ENCODE results near the gene MAGI1. TPM values are rescaled to one million over a fixed set of nuclear protein-coding genes. Genes with fewer than 3 reads are reported as not detected.
A peak's percentile ranks its signal among the peaks of the same experiment; 100 is the strongest.

Gene MAGI1
- total and polyA plus RNA-seq, 5 donors: 15.8 to 38.3 (median 32.8) TPM

DNA sequence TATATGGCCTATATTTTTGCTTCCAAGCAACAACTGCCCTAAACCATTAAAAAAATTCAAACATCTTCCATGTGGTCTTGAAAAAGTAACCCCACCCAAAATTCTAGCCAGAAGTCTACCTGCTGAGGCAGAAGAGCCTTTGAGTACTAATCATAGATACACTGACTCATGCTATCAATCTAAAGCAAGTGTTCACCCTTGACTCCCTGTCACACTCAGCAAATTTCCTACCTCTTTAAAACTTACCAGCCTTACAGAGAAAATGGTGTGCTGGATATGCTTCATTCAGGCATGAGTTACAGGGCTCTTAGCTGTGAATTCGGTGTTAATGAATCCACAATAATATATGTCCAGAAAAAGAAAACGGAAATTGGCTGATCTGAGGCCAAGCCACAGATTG, 373.8 kb downstream of the MAGI1 start:
- ATAC-seq (no peak), DNase-seq (no peak)
- 89% methylated on average over 2 of the region's 2 CpGs for WGBS
- Histone ChIP-seq H3K27ac (ENCODE audit: low read length) (no peak overlapping the region), H3K27me3 (ENCODE audit: control insufficient read depth, insufficient read depth) (no peaks in the 10 kb centered on the region), H3K4me3 (ENCODE audit: low read length) (no peak overlapping the region), H3K4me1 (ENCODE audit: control insufficient read depth, insufficient read depth, low read length) (peaks cover 3% of the 10 kb centered on the region), H3K9me3 (ENCODE audit: control insufficient read depth, low read length) (no peaks in the 10 kb centered on the region)
- intact Hi-C loops (cut with DNase I): no loop called here

DNA sequence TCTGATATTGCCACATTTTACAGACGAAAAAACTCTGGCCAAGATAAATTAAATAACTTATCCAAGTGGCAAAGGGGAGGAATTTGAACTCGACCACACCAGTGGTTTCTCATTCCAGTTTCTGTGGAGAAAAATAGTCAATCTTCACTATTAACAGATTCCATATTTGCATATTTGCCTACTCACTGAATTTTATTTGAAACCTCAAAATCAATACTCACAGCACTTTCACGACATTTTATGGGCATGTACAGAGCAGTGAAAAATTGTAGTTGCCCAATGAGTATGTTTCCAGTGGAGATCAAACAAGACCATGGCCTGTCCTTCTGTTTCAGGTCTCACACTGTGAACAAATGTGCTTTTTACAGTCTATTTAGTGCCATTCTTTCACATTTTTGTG, 374.3 kb downstream of the MAGI1 start:
- intact Hi-C loops (cut with DNase I): no loop called here
- no peak overlapping the region for H3K4me3 ChIP-seq (ENCODE audit: low read length)
- WGBS: 66% methylated on average over 3 of the region's 3 CpGs
- DNase-seq: no peak
- H3K9me3 ChIP-seq (ENCODE audit: control insufficient read depth, low read length): no peaks in the 10 kb centered on the region
- H3K4me1 ChIP-seq (ENCODE audit: control insufficient read depth, insufficient read depth, low read length): peaks cover 3% of the 10 kb centered on the region
- H3K27ac ChIP-seq (ENCODE audit: low read length): no peak overlapping the region
- H3K27me3 ChIP-seq (ENCODE audit: control insufficient read depth, insufficient read depth): no peaks in the 10 kb centered on the region
- ATAC-seq: no peak

DNA sequence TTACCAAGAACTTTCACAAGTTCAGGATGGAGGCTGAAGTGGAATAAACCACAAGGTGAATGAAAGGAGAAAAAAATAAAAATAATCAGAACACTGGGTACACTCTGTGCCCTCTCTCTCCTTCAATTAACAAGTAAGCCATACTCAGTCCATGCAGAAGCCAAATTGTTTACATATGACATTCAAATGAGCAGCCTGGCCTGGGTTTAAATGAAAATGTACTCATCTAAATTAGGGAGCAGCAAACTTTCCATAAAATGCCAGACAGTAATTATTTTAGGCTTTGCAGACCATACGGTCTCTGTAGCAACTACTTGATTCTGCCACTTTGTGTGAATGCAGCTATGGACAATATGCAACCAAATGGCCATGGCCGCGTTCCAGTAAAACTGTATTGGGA, 376.6 kb downstream of the MAGI1 start:
- Histone ChIP-seq H3K27ac (ENCODE audit: low read length) (no peak overlapping the region), H3K4me3 (ENCODE audit: low read length) (no peak overlapping the region), H3K9me3 (ENCODE audit: control insufficient read depth, low read length) (no peaks in the 10 kb centered on the region), H3K27me3 (ENCODE audit: control insufficient read depth, insufficient read depth) (no peaks in the 10 kb centered on the region), H3K4me1 (ENCODE audit: control insufficient read depth, insufficient read depth, low read length) (peaks cover 3% of the 10 kb centered on the region)
- DNase-seq (no peak), ATAC-seq (no peak)
- WGBS: 92% methylated on average over 3 of the region's 3 CpGs
- intact Hi-C loops (cut with DNase I): no loop called here

DNA sequence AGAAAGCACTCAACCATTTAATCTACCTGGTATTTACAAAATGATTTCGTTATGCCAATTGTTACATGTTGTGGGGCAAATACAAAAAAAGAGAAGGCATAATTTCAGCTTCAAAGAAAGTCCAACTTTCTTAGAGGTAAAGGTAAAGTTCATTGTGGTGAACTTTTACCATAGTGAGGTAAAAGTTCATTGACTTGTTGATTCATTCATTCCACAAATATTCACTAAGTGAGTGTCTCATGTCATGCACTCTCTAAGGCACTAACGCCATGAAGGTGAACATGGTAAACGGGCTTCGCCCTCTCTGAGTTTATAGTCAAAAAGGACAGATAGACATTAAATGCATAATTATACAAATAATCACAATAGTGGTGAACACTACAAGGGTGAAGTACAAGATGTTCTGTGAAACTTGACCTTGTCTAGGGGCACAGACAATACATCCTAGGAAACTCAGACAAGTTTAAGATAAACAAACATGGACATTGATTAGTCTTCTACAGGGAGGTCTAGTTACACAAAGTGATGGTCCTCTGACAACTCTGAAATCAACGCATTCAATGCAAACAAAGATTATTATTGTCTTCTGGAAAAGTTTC, 378.6 kb downstream of the MAGI1 start:
- H3K4me3 ChIP-seq (ENCODE audit: low read length): no peak overlapping the region
- intact Hi-C loops (cut with DNase I): no loop called here
- no peak overlapping the region for H3K27ac ChIP-seq (ENCODE audit: low read length)
- ATAC-seq: no peak
- no peaks in the 10 kb centered on the region for H3K9me3 ChIP-seq (ENCODE audit: control insufficient read depth, low read length)
- no peaks in the 10 kb centered on the region for H3K27me3 ChIP-seq (ENCODE audit: control insufficient read depth, insufficient read depth)
- peaks cover 1% of the 10 kb centered on the region for H3K4me1 ChIP-seq (ENCODE audit: control insufficient read depth, insufficient read depth, low read length)
- DNase-seq: no peak
- WGBS: 95% methylated on average over 5 of the region's 5 CpGs

DNA sequence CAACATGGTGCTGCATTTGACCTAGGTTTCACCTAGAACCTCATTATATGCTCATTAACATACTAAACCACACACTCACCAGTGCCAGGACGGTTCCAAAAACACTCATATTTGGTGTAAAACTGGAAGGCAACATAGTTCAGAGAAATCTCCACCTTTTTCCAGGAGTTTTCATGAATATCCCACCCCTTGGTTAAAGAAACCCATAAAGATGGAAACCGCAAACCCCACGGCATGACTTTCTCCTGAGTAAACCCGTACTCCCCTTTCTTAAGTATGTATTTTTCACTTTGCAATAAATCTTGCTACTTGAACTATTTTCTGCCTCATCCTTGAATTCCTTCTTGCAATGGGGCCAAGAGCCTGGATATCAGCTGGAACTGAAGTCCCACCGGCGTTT, 379.3 kb downstream of the MAGI1 start:
- ATAC-seq (no peak), DNase-seq (no peak)
- Histone ChIP-seq H3K9me3 (ENCODE audit: control insufficient read depth, low read length) (no peaks in the 10 kb centered on the region), H3K27ac (ENCODE audit: low read length) (no peak overlapping the region), H3K4me1 (ENCODE audit: control insufficient read depth, insufficient read depth, low read length) (no peaks in the 10 kb centered on the region), H3K4me3 (ENCODE audit: low read length) (no peak overlapping the region), H3K27me3 (ENCODE audit: control insufficient read depth, insufficient read depth) (no peaks in the 10 kb centered on the region)
- WGBS: 86% methylated on average over 6 of the region's 6 CpGs
- intact Hi-C loops (cut with DNase I): no loop called here

DNA sequence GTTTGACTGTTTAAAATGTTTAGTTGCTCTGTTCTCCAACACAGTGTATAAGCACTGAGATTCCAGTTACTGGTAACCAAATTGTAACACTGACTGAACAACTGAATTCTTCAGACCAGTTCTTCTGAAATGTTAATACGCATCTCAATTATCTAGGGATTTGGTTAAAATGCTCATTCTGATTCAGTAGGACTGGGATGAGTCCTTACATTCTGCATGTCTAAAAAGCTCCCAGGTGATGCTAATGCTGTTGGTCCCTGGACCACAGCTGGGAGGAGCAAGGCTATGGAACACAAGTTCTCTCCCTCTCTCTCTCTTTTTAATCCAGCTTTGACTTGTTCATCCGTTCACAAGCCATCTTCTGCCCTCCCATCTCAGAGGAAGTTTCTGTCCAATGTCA, 380.3 kb downstream of the MAGI1 start:
- intact Hi-C loops (cut with DNase I): no loop called here
- Histone ChIP-seq H3K27me3 (ENCODE audit: control insufficient read depth, insufficient read depth) (no peaks in the 10 kb centered on the region), H3K27ac (ENCODE audit: low read length) (no peak overlapping the region), H3K9me3 (ENCODE audit: control insufficient read depth, low read length) (no peaks in the 10 kb centered on the region), H3K4me1 (ENCODE audit: control insufficient read depth, insufficient read depth, low read length) (no peaks in the 10 kb centered on the region), H3K4me3 (ENCODE audit: low read length) (no peak overlapping the region)
- WGBS: 79% methylated on average over 2 of the region's 2 CpGs
- DNase-seq: no peak
- ATAC-seq: no peak

DNA sequence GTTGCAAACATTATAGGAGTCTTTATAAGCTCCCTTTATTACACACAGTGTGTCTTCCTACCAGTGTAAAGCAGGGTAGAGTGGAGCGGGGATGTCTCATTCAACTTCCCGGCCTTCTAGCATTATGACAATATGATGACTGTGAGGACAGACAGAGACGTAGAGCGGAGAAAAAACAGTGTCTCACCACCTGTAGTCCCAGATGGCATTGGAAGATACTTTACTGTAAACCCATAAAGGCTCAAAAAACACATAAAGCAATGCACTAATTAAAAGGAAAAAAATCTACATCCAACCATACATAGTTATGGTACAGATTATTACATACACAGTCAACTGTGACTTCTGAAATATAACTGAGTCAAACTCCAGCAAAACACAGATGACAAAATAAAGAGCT, 383.7 kb downstream of the MAGI1 start:
- WGBS: 92% methylated on average over 4 of the region's 4 CpGs
- no peak for ATAC-seq
- intact Hi-C loops (cut with DNase I): no loop called here

DNA sequence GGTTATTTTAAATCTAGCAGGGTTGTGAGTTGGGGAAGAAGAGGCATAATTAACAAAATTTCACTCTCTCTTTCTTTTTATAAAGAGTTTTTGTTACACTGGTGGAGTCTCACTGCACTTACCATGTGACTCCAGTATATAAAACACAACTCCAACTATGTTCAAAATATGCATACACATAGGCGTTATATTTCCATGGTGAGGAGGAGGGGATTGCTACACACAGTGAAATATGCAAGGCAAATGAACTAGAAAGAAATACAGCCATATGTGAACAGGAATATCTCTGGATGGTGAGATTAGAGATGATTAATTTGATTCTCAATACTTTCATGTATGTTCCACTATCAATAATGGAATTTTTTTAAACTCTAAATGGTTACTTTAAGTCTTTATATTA, 385.0 kb downstream of the MAGI1 start:
- H3K27me3 ChIP-seq (ENCODE audit: control insufficient read depth, insufficient read depth): no peaks in the 10 kb centered on the region
- peaks cover 2% of the 10 kb centered on the region for H3K4me1 ChIP-seq (ENCODE audit: control insufficient read depth, insufficient read depth, low read length)
- no peak overlapping the region for H3K4me3 ChIP-seq (ENCODE audit: low read length)
- H3K27ac ChIP-seq (ENCODE audit: low read length): no peak overlapping the region
- intact Hi-C loops (cut with DNase I): no loop called here
- DNase-seq: no peak
- no peak for ATAC-seq
- 82% methylated on average over 1 of the region's 1 CpG for WGBS
- no peaks in the 10 kb centered on the region for H3K9me3 ChIP-seq (ENCODE audit: control insufficient read depth, low read length)

More for the DNA sequence above, 383.7 kb downstream of the MAGI1 start:
- Histone ChIP-seq H3K4me1 (ENCODE audit: control insufficient read depth, insufficient read depth, low read length) (peaks cover 2% of the 10 kb centered on the region), H3K27ac (ENCODE audit: low read length) (no peak overlapping the region), H3K4me3 (ENCODE audit: low read length) (no peak overlapping the region), H3K9me3 (ENCODE audit: control insufficient read depth, low read length) (no peaks in the 10 kb centered on the region), H3K27me3 (ENCODE audit: control insufficient read depth, insufficient read depth) (no peaks in the 10 kb centered on the region)
- DNase-seq: no peak

DNA sequence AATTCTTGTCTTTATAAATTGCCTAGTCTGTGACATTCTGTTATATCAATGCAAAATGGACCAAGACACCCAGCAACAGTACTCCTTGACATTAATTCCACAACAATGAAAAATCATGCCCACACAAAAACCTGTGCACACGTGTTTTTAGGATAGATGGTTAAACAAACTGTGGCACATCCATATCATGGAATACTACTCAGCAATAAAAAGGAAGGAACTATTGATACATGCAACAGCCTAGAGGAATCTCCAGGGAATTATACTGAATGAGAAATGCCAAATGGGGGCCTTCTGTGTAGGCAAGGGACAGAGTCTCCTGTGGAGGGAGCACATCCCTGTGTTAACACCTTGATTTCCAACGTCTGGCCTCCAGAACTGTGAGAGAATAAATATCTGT, 388.5 kb downstream of the MAGI1 start:
- Histone ChIP-seq H3K4me1 (ENCODE audit: control insufficient read depth, insufficient read depth, low read length) (peaks cover 2% of the 10 kb centered on the region), H3K9me3 (ENCODE audit: control insufficient read depth, low read length) (no peaks in the 10 kb centered on the region), H3K27me3 (ENCODE audit: control insufficient read depth, insufficient read depth) (no peaks in the 10 kb centered on the region), H3K4me3 (ENCODE audit: low read length) (no peak overlapping the region), H3K27ac (ENCODE audit: low read length) (no peak overlapping the region)
- no peak for DNase-seq
- WGBS: 95% methylated on average over 2 of the region's 2 CpGs
- no peak for ATAC-seq
- intact Hi-C loops (cut with DNase I): no loop called here

DNA sequence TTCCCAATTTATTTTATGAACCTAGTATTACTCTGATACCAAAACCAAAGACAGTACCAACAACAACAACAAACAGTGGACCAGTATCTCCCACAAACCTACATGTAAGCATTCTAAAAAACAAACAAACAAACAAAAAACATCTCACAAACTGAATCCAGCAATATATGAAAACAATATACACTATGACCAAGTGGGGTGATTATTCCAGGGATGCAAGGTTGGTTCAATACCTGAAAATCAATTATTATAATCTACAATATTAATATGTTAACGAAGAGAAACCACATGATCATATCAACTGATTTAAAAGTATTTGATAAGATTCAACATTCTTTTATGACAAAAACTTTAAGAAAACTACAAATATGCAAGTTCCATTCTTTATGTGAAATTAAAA, 391.3 kb downstream of the MAGI1 start:
- Histone ChIP-seq H3K27me3 (ENCODE audit: control insufficient read depth, insufficient read depth) (no peaks in the 10 kb centered on the region), H3K4me3 (ENCODE audit: low read length) (no peak overlapping the region), H3K27ac (ENCODE audit: low read length) (no peak overlapping the region), H3K4me1 (ENCODE audit: control insufficient read depth, insufficient read depth, low read length) (no peaks in the 10 kb centered on the region), H3K9me3 (ENCODE audit: control insufficient read depth, low read length) (no peaks in the 10 kb centered on the region)
- no peak for DNase-seq
- 97% methylated on average over 1 of the region's 1 CpG for WGBS
- intact Hi-C loops (cut with DNase I): no loop called here
- ATAC-seq: no peak

DNA sequence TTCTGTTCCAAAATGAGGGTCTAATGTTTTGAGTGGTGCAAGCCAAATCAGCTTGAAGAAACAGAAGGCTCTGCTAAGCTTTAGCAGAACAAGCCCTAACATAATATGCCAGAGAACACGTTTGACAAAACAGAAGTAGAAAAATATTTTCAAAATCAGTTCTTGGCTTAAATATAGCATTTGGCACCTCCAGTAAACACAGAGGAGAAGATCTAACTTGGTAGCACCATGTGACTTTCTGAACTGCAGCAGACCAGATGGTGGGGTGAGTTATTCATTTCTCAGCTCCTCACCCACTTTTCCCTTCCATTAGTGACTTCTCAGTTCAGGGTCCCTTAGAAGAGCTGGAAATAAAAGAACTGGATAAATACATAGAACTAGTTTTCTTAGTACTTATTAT, 395.8 kb downstream of the MAGI1 start:
- H3K27me3 ChIP-seq (ENCODE audit: control insufficient read depth, insufficient read depth): no peaks in the 10 kb centered on the region
- ATAC-seq (peak in 1 of 2 donors; percentile 63), DNase-seq (no peak)
- 28% methylated on average over 1 of the region's 1 CpG for whole genome bisulfite sequencing
- no peak overlapping the region for H3K4me3 ChIP-seq (ENCODE audit: low read length)
- H3K27ac ChIP-seq (ENCODE audit: low read length): no peak overlapping the region
- H3K4me1 ChIP-seq (ENCODE audit: control insufficient read depth, insufficient read depth, low read length): no peaks in the 10 kb centered on the region
- H3K9me3 ChIP-seq (ENCODE audit: control insufficient read depth, low read length): no peaks in the 10 kb centered on the region
- intact Hi-C loops (cut with DNase I): no loop called here

DNA sequence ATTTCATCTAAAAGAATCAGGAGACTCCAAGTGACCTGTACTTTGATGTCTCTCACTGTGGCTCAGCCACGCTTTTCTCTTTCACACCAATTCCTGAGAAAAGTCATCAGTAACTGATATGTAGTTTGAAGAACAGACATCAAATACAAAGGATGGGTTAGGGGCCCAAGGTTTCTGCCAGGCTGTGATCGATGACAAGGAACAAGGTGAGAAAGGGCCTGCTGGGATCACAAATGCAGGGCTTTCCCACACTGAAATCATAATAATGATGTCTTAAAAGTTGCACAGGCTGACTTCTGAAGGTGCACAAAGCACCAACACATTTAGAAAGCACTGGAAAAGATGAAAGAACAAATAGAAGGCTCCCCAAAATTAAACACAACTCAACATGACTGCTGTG, 396.9 kb downstream of the MAGI1 start:
- no peak for DNase-seq
- intact Hi-C loops (cut with DNase I): no loop called here
- ATAC-seq: no peak
- Histone ChIP-seq H3K27me3 (ENCODE audit: control insufficient read depth, insufficient read depth) (no peaks in the 10 kb centered on the region), H3K9me3 (ENCODE audit: control insufficient read depth, low read length) (no peaks in the 10 kb centered on the region), H3K27ac (ENCODE audit: low read length) (no peak overlapping the region), H3K4me3 (ENCODE audit: low read length) (no peak overlapping the region), H3K4me1 (ENCODE audit: control insufficient read depth, insufficient read depth, low read length) (no peaks in the 10 kb centered on the region)
- WGBS: 59% methylated on average over 2 of the region's 2 CpGs

Measured in right cardiac atrium (tissue), 5 donors.